ENCODE data around the gene KSR2.

- TF ChIP-seq, protein P1, sequence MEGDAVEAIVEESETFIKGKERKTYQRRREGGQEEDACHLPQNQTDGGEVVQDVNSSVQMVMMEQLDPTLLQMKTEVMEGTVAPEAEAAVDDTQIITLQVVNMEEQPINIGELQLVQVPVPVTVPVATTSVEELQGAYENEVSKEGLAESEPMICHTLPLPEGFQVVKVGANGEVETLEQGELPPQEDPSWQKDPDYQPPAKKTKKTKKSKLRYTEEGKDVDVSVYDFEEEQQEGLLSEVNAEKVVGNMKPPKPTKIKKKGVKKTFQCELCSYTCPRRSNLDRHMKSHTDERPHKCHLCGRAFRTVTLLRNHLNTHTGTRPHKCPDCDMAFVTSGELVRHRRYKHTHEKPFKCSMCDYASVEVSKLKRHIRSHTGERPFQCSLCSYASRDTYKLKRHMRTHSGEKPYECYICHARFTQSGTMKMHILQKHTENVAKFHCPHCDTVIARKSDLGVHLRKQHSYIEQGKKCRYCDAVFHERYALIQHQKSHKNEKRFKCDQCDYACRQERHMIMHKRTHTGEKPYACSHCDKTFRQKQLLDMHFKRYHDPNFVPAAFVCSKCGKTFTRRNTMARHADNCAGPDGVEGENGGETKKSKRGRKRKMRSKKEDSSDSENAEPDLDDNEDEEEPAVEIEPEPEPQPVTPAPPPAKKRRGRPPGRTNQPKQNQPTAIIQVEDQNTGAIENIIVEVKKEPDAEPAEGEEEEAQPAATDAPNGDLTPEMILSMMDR (IDR thresholded peaks at IDR 0.05; ENCODE audit: low read depth, low read length) = no peak
- TF ChIP-seq EZH2phosphoT487 (IDR thresholded peaks at IDR 0.05; ENCODE audit: low read depth) = no peak
Observed at GRCh38 chr12:117571321-117571720, 397.5 kb downstream of the KSR2 start.

All from OCI-LY3 (cell line).